ENCODE measurements around the gene CYP2S1.
"Not testable (repeated sequence)": the region's sequence is repeated elsewhere in the genome, so short reads cannot be mapped to it uniquely, and the experiment has no call there.

The CYP2S1 gene

GRCh38 chr19:41192574-41193429, at the start of gene CYP2S1:
Gene CYP2S1 (plus strand): TSS chr19:41193219. CDS start chr19:41193265, 46 bp downstream.
- DNase-seq: no peak

- DNase-seq: peak; percentile 59
These were observed 48.6 kb upstream of the CYP2S1 start for GRCh38 chr19:41144403-41144802.

GRCh38 chr19:41149831-41150230, 43.2 kb upstream of the CYP2S1 start:
- no peak for DNase-seq

- DNase-seq: not testable (repeated sequence)
These were observed 42.0 kb upstream of the CYP2S1 start for GRCh38 chr19:41150986-41151385.

- DNase-seq: no peak
These were observed 39.0 kb upstream of the CYP2S1 start for GRCh38 chr19:41154060-41154459.

GRCh38 chr19:41156207-41156606, 36.8 kb upstream of the CYP2S1 start:
- DNase-seq: no peak

- DNase-seq: no peak
These were observed 33.1 kb upstream of the CYP2S1 start for GRCh38 chr19:41159881-41160280.

GRCh38 chr19:41161903-41162302, 31.1 kb upstream of the CYP2S1 start:
- DNase-seq: no peak

- no peak for DNase-seq
These were observed 25.8 kb upstream of the CYP2S1 start for GRCh38 chr19:41166944-41167804.

- no peak for DNase-seq
These were observed 20.5 kb upstream of the CYP2S1 start for GRCh38 chr19:41172297-41173164.

- no peak for DNase-seq
These were observed 18.6 kb upstream of the CYP2S1 start for GRCh38 chr19:41174297-41174928.

- no peak for DNase-seq
These were observed 16.9 kb upstream of the CYP2S1 start for GRCh38 chr19:41175801-41176777.

GRCh38 chr19:41180173-41180572, 12.8 kb upstream of the CYP2S1 start:
- not testable (repeated sequence) for DNase-seq

GRCh38 chr19:41186971-41187883, 5.8 kb upstream of the CYP2S1 start:
- DNase-seq: no peak

GRCh38 chr19:41187884-41188279, 5.1 kb upstream of the CYP2S1 start:
- DNase-seq: no peak

GRCh38 chr19:41189425-41190065, 3.5 kb upstream of the CYP2S1 start:
- no peak for DNase-seq

GRCh38 chr19:41193430-41194156, 574 bp downstream of the CYP2S1 start:
- no peak for DNase-seq

- DNase-seq: no peak
These were observed 1.1 kb downstream of the CYP2S1 start for GRCh38 chr19:41194157-41194552.

Data from NCI-H2171 treated with DMSO at 0.1 percent for 48 hours (cell line).